Hematopoietic multipotent progenitor cell treated with erythropoietin and hydrocortisone succinate and interleukin-3 and kit ligand, for 15 days (in vitro differentiated cells): ENCODE data around the gene BSN.
"Not testable (repeated sequence)": the region's sequence is repeated elsewhere in the genome, so short reads cannot be mapped to it uniquely, and the experiment has no call there.

Source experiments
- DNase-seq: peaks from one replicate; pipeline ENCODE4 v3.0.0-alpha.2; 2015; ENCODE audit warnings: low spot score

BSN gene

DNA sequence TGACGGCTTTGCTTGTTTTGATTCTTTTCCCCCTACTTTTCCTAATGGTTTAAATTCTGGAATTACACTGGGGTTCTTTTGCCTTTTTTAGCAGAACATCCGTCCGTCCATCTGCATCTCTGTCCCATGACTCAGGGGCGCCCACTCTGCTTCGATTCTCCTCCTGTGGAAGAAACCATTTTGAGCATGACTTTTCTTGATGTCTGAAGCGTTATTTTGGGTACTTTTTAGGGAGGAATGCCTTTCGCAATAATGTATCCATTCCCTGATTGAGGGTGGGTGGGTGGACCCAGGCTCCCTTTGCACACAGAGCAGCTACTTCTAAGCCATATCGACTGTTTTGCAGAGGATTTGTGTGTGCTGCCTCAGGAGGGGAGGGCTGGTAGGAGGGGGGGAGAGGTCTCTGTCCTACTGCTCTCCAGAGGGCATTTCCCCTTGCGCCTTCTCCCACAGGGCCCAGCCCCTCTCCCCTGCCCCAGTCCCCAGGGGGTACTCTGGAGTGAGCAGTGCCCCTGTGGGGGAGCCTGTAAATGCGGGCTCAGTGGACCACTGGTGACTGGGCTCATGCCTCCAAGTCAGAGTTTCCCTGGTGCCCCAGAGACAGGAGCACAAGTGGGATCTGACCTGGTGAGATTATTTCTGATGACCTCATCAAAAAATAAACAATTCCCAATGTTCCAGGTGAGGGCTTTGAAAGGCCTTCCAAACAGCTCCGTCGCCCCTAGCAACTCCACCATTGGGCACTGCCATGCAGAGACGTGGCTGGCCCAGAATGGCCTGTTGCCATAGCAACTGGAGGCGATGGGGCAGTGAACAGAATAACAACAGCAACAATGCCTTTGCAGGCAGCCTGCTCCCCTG lies 19.5 kb upstream of the BSN start:
- DNase-seq = no peak

GRCh38 chr3:49535971-49536874 lies 18.1 kb upstream of the BSN start:
- DNase-seq = no peak

DNA sequence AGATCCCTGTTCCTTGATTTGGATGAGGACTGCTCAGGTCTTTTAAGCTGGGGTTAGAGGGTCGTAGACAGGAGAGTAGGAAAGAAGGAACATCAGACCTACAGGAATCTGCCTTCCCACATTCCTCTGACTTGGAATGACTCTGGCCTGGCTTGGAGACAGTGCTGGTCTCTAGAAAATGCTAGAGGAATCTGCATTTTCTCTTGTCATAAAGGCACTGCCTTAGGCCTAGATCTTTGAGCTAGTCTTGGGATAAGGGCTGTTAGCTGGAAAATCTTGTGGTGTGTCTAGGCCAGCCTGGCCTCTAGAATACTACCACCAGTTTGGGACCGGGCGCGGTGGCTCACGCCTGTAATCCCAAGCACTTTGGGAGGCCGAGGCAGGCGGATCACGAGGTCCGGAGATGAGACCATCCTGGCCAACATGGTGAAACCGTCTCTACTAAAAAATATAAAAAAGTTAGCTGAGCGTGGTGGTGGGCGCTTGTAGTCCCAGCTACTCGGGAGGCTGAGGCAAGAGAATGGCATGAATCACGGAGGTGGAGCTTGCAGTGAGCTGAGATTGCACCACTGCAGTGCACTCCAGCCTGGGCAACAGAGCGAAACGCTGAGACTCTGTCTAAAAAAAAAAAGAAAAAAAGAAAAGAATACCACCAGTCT lies 17.3 kb upstream of the BSN start:
- DNase-seq = no peak

DNA sequence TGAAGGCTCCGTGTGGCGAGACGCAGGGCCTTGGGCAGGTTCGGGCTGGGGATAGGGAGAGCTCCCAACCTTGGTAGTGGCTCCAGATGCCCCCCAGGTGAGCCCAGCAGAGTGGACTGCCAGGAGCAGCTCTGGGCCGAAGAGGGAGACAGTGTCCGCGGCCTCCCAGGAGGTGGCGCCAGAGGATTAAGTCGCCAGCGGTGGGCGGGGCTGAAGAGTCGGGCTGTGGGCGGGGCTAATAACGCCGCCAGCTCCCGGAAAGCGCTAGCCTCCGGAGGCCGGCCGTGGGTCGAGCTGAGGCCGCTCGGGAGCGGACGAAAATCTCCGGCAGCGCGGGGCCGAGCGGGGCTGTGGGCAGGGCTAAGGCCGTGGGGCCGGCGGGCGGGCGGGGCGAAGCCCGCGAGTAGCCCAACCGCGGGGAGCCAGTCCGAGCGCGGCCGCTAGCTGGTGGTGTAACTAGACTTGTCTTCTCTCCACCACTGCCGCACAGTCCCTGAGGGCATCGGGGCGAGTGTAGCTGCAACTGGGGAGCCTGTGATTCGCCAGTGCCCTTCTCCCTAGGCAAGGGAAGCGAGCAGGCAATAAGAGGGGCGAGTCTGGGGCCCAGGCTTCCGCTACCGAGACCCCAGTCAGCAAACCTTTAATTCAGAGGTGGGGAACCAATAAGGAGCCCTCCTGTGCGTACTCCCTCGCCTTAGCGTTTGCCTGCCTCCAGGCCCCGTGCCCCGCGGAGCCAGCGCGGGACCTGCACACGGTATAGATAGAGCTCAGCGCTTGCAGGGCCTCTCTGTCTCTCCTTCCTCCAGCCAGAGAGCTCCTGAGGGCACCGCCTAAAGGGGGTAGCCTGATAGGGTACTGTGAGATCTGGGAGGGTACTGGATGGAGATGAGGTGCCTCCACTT lies 14.4 kb upstream of the BSN start:
- DNase-seq = peak; percentile 95

DNA sequence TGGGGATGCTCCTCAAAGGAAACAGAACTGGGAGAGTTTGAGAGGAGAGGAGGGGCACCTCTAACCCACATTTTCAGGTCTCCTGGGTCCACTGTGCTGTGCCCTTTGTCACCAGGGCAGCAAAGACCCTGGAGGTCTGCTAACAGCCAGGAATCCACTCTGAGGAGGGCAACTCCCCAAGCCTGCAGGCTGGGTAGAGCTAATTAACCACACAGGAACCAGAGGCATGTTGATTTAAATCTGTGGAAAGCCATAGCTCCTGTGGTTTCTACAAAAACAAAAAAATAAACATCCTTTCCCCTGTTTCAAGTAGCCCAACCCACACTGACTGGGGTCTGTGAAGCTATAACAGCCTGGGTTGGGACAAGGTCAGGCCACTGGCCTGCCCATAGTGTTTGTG lies 2.2 kb upstream of the BSN start:
- no peak for DNase-seq

DNA sequence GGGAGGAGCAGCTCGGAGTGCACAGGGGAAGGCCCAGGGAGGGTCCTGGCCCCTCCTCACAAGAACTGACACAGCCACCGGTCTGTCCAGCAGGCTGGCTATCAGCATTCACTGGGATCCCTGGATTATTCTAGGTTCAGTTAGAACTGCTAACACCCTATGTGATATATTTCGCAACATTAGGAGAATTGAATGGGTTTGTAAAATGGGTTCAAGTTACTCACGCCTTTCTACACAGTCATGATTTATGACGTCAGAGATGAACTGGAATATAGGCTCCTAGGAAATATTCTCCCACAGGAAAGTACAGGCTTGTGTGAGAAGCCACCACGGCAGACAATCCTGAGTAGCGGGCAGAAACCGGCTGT lies 969 bp upstream of the BSN start:
- DNase-seq = no peak

- peak; percentile 53 for DNase-seq
Observed at GRCh38 chr3:49554633-49555265, 472 bp downstream of the BSN start.

DNA sequence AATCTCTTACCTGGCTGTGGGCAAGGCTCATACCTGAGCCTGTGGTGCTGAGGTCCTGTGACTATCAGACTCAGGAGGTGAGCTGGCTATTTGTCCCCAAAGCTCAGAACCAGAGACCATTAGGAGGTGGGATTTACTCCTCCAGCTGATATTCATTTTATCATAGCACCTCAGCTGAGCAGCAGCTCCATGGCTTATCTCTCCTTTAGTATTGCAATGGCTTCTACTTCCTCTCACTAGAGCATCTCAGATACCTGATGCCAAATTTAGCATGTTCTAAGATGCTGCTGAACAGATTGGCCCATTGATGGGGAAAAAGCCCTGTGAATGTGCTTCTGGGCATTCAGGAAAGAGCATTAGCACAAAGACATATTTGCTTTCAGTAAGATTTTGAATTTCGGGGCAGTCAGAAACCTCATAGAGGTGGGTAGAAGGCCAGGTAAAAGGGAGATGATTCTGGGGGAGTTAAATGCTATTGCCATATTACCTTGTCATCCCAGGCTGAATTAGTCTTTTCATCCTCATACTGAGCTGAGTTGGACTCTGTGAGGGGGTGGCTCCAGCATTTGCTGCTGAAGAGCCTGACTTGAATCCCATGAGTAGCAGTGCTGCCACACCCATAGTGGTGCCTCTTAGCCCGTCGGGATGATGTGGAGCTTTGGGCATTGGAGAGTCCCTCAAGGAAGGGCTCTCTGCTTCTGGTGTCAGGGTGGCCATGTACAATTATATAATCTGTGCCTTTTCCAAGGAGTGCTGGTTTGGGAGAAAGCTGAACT lies 2.4 kb downstream of the BSN start:
- DNase-seq = no peak

- DNase-seq = no peak
Observed at GRCh38 chr3:49563040-49563578, 8.8 kb downstream of the BSN start.

DNA sequence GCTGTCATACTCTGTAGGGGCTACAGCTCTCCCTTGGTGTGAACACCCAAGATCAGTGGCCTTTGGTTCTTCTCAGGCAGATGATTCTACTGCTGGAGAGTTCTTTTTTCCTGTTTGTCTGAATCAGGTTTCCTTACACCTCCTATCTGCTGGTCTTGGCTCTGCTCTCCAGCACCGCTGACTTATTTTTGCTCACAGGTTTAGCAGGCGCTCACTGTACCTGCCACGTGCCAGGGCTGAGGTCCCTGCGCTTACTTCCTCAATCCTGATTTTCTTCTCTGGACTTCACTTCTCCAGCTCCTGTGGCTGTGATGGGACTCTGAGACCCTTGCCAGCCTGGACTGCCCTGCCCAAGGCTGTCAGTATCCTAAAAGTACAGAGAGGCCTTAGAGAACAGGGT lies 9.5 kb downstream of the BSN start:
- no peak for DNase-seq

DNA sequence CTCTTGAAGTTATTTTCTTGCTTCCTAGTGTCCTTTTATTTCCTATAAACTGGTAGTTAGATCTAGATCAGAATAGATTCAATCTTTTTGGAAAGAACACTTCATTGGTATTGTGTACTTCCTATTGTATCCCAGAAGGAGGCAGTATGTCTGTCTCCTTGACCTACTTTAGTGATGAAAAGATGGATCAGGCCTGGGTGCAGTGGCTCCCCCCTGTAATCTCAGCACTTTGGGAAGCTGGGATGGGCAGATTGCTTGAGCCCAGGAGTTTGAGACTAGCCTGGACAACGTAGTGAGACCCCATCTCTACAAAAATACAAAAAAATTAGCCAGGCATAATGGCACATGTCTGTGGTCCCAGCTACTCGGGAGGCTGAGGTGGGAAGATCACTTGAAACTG lies 12.0 kb downstream of the BSN start:
- no peak for DNase-seq

- DNase-seq = no peak
Observed at GRCh38 chr3:49567406-49567805, 13.1 kb downstream of the BSN start.

- DNase-seq = no peak
Observed at GRCh38 chr3:49568965-49569364, 14.7 kb downstream of the BSN start.

- DNase-seq = no peak
Observed at GRCh38 chr3:49570028-49570654, 15.9 kb downstream of the BSN start.

DNA sequence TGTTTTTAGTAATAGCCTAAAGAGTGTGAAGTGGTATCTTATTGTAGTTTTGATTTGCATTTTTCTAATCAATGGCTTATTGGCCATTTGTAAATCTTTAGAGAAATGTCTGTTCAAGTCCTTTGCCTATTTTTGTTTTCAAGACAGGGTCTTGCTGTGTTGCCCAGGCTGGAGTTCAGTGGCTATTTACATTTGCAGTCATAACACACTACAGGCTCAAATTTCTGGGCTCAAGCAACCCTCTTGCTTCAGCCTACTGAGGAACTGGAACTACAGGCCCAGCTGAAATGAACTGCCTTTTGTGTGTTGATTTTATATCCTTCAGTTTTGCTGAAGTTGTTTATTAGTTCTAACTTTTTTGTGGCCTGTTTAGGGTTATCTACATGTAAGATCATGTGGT lies 27.9 kb downstream of the BSN start:
- no peak for DNase-seq

- DNase-seq = not testable (repeated sequence)
Observed at GRCh38 chr3:49585261-49585755, 31.0 kb downstream of the BSN start.

DNA sequence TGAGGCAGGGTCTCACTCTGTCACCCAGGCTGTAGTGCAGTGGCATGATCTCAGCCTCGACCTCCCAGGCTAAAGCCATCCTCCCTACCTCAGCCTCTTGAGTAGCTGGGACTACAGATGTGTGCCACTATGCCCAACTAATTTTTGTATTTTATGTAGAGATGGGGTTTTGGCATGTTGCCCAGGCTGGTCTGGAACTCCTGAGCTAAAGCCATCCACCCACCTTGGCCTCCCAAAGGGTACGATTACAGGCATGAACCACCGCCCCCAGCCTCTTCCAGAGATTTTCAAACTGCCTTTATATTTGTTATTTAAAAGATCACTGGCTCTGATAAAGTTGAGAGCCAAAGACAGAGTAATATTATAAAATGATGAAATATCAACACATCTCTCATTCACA lies 37.3 kb downstream of the BSN start:
- DNase-seq = no peak

GRCh38 chr3:49593041-49593440 lies 38.8 kb downstream of the BSN start:
- DNase-seq = no peak

DNA sequence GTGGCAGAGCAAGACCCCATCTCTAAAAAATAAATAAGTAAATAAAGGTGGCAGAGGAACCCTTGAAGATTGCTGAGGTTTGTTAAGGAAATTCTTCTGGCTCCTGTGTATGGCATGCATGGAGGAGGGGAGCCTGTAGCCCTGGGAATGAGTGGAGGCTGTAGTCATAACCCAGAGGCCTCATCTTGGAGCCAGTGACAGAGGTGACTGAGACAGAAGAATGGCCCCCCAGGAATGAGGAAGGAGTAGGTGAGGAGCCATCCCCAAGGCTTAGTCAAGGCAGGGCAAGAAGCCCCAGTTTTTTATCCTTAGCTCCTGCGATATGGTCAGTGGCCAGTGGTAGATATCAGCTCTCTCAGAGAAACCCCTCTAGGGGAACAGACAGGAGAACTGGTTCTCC lies 46.5 kb downstream of the BSN start:
- DNase-seq = no peak
